Fibroblast of villous mesenchyme (primary cell): ENCODE measurements around the gene HAGH. TPM values are rescaled to one million over a fixed set of nuclear protein-coding genes. Genes with fewer than 3 reads are reported as not detected.

Experiments
- DNase-seq: peaks from one replicate; pipeline ENCODE4 v3.0.0-alpha.2; 2010; ENCODE audit warnings: low read depth
- H3K4me3 ChIP-seq: 2 replicates; pipeline ENCODE4 v1.5.1; 2011; ENCODE audit warnings: low read depth, mild to moderate bottlenecking, low read length
- total RNA-seq: library from RNA; depleted of rRNA; stranded (reverse); fragments of >200 nt; gene quantifications from 2 replicates; pipeline ENCODE4 v1.2.3, GENCODE V29; 2012
- TF ChIP-seq, protein P1 (sequence below): IDR thresholded peaks from 2 replicates; pipeline ENCODE4 v1.5.1; 2012; ENCODE audit warnings: low read depth, mild to moderate bottlenecking, low read length; ENCODE audit not compliant: insufficient read depth

Gene HAGH
- total RNA-seq, 1 donor: 24.6 TPM

DNA sequence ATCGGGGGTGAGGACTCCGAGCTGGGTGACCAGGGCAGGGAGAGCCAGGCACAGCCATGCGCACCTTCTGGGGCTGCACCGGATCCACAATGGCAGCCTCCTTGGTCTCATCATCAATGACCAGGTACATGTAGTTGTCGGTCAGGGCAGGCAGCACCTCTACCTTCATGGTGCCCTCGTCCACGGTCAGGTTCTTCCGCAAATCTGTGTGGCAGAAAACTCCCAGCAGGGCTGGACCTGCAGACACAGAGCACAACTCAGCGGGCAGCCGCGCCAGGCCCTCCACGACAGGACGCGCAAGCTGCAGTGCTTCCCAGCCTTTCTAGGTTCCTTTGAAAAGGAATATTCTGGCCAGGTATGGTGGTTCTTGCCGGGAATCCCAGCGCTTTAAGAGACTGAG is 3.8 kb downstream of the HAGH start:
- no peak for DNase-seq
- TF ChIP-seq, protein P1, sequence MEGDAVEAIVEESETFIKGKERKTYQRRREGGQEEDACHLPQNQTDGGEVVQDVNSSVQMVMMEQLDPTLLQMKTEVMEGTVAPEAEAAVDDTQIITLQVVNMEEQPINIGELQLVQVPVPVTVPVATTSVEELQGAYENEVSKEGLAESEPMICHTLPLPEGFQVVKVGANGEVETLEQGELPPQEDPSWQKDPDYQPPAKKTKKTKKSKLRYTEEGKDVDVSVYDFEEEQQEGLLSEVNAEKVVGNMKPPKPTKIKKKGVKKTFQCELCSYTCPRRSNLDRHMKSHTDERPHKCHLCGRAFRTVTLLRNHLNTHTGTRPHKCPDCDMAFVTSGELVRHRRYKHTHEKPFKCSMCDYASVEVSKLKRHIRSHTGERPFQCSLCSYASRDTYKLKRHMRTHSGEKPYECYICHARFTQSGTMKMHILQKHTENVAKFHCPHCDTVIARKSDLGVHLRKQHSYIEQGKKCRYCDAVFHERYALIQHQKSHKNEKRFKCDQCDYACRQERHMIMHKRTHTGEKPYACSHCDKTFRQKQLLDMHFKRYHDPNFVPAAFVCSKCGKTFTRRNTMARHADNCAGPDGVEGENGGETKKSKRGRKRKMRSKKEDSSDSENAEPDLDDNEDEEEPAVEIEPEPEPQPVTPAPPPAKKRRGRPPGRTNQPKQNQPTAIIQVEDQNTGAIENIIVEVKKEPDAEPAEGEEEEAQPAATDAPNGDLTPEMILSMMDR: no peak
- H3K4me3 ChIP-seq: no peak overlapping the region

DNA sequence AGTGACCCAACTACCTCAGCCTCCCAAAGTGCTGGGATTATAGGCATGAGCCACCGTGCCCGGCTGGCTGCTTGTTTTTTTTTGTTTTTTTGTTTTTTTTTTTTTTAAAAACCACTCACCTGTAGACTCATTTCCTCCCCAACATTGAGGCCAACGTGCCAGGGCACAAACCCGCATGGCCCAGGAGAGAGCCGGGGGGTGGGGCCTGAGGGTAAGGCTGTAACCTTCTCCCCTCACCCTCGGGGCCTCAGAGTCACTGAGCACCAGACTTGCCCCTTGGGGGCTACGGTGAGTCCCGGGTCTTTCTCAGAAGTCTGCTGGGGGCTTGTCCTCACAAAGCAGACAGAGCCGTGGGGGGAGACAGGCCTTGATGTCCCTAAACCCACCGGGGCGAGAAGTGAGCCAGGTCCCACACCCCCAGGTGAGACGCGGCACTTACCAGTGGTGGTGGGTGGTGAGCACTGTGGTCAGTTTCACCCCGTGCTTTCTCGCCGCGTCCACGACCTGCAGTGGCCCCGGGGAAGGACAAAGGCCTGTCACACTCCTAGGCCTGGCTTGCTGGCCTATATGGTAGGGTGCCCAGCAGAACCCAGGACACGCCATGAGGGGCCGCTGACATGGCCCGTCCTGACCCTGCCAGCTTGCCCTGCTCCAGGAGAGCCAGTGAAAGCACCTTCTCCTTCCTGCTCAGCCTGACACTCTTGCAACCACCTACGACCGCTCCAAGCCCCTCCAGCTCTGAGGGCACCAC is 4.6 kb downstream of the HAGH start:
- no peak for DNase-seq
- TF ChIP-seq, protein P1: no peak
- no peak overlapping the region for H3K4me3 ChIP-seq

DNA sequence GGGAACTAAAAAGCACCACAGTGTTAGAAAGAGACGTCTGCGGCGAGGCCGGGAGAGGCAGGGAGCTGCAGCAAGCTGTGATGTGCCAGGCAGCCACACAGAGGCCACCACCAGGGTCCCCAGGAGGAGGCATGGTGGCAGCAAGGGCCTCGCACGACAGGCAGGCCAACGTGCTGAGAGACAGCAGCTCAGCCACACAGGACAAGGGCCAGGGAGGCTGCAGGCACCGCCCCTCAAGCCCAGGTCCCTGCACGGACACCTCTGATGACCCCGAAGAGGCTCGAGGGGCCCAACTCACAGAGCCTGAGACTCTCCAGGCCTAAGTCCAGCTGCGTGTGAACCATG is 5.7 kb downstream of the HAGH start:
- DNase-seq: no peak
- H3K4me3 ChIP-seq: no peak overlapping the region
- TF ChIP-seq, protein P1: no peak

DNA sequence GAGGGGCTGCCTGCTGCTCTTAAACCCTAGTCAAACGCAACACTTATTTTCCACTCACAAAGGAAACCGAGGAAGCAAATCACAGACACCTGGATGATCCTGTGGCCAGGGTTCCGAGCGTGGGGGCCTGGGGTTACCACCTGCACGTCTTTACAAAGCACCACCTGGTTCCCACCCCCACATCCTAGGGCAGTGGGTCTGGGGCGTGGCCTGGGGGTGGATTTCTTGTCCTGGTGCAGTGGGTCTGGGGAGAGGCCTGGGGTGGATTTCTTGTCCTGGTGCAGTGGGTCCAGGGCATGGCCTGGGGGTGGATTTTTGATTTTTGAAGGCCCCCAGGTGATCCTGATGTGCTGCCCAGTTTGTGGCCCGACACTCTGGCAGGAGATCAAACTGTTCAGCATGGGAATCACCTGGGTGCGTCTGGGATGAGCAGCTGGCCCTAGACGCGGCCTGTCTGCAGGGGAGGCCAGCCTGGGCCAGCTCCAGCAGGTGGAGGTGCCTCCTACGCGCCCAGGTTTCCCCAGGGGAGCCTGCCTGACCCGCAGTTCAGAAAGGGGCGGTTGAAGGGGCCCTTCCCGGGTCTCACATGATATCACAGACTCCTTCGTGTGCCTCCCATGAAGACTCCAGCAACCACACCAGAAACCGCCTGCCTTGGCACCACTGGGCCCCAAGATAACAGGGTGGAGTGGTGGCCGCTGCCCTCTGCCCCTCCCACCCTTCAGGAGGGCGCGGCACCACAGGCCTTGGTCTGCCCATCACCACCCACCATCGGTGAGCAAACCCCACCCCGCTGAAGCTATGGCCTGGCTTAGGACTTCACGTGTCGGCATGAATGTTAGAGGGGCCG is 6.3 kb downstream of the HAGH start:
- DNase-seq: no peak
- TF ChIP-seq, protein P1: no peak
- H3K4me3 ChIP-seq: no peak overlapping the region

DNA sequence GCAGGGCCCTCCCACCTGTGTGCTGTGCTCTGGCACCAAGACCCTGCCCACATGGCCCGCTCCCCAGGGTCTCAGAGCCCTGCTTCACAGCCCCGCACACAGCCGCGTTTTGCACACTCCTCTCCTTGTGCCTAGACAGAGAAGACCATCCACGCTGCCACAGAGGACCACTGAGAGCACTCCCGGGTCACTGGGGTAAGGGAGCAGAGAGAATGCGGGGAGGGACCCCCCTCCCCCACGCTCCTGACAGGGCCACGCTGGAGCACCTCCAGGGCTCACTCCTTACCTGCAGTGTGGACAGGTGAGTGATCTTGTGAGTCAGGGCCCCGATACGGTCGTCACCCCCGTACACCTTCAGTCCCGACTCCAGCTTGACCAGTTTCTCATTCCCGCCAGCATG is 7.0 kb downstream of the HAGH start:
- DNase-seq: no peak
- no peak overlapping the region for H3K4me3 ChIP-seq
- TF ChIP-seq, protein P1: no peak

DNA sequence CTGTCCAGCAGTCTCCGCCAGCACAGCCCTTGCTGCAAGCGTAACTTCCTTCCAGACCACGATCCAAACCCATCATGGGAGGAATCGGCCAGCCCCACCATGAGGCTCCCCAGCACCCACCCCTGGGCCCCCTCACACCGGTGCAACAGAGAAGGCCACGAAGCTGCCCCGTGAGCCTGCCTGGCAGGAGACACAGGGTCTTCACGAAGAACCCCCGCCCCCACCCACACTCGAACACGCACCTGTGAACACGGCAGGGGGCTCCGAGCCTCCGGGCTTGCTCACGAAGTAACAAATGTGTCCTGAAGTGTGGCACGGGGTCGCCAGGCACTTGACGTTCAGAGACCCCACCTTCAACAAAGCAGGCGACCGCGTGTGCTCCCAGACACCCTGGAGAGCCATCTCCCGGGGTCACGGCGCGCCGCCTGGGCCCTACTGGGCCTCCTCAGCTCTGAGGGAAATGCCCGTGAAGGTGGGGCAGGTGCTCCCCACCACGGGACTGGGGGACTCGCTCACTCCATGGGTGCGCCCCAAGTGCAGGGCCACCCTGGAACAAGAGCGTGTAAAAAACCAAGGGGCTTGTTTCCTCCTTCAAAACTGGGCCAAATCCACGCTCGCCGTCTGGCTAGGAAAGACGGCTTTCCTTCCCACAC is 7.6 kb downstream of the HAGH start:
- no peak for DNase-seq
- TF ChIP-seq, protein P1: no peak
- no peak overlapping the region for H3K4me3 ChIP-seq
